GM23248 (cell line): ENCODE measurements around the gene GRK2.

Experiments used
- EZH2 ChIP-seq: fragments of 200-600 bp; sonication (generic); IDR thresholded peaks from 2 replicates; pipeline ENCODE4 v1.6.1; 2018; ENCODE audit warnings: antibody characterized with exemption, mild to moderate bottlenecking; ENCODE audit not compliant: insufficient read depth, poor library complexity, severe bottlenecking
- EZH2phosphoT487 ChIP-seq: fragments of 200-600 bp; sonication (generic); IDR thresholded peaks from 2 replicates; pipeline ENCODE4 v1.6.1; 2018; ENCODE audit warnings: antibody characterized with exemption, moderate library complexity, mild to moderate bottlenecking, low read depth; ENCODE audit not compliant: insufficient read depth

DNA sequence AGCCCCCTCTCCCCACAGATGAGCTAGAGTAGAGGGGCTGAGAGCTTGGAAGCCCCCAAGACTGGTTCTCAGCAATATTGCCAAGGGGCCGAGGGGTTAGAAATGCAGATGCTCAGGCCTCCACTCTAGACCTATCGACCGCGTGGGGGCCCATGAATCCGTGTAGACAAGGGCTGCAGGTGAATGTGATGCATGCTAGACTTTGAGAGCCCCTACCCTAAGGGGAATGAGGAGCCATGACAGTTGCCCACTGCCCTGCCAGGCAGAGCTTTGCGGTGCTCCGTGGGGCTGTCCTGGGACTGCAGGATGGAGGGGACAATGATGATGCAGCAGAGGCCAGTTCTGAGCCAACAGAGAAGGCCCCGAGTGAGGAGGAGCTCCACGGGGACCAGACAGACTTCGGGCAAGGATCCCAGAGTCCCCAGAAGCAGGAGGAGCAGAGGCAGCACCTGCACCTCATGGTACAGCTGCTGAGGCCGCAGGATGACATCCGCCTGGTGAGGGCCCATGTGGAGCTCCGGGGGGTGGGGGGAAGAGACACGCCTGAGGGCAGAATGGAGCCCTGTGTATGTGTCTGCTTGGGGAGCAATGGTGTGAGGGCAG is 38.3 kb downstream of the GRK2 start:
- TF ChIP-seq EZH2 (no peak), EZH2phosphoT487 (no peak)
